GM12878 (cell line): ENCODE data around the gene FMN2. TPM values are rescaled to one million over a fixed set of nuclear protein-coding genes. Genes with fewer than 3 reads are reported as not detected.

ENCODE experiments used
- ATAC-seq: fragments of 200-7000 bp; cut with Tn5 transposase; 3 replicates; pipeline ENCODE4 v1.9.1; 2020; ENCODE audit warnings: mild to moderate bottlenecking, moderate library complexity
- BruUV-seq: library from RNA; stranded (reverse); fragments of 400-500 nt; replicated peaks from 2 replicates; lab custom pipeline; 2021; lab: Mats Ljungman, UMichigan
- CTCF ChIA-PET: fragments of 300-600 bp; sonication (Branson Sonifier 250); formaldehyde crosslinking; extraction: SDS; loops from one replicate; lab custom pipeline; 2021; ENCODE audit warnings: inconsistent platforms; lab: Yijun Ruan, JAX
- POLR2A ChIA-PET: fragments of 350-600 bp; formaldehyde crosslinking; extraction: SDS; loops from one replicate; lab custom pipeline; 2021; ENCODE audit warnings: inconsistent platforms; lab: Charles Lee
- RAD21 ChIA-PET: fragments of 300-600 bp; sonication (Branson Sonifier 250); formaldehyde crosslinking; loops from one replicate; lab custom pipeline; 2023; ENCODE audit warnings: antibody characterized with exemption; ENCODE audit not compliant: unreplicated experiment; lab: Charles Lee
- SMC1A ChIA-PET: fragments of 300-600 bp; sonication (Branson Sonifier 250); formaldehyde crosslinking; loops from one replicate; lab custom pipeline; 2023; ENCODE audit not compliant: unreplicated experiment, uncharacterized antibody; lab: Charles Lee
- DNase-seq: peaks from one replicate; pipeline ENCODE4 v3.0.0-alpha.2; 2011; ENCODE audit warnings: low read depth, low spot score
- FAIRE-seq: peaks from 3 replicates; lab custom pipeline; 2011; peaks lifted over from hg19 to GRCh38; lab: Jason Lieb, UNC
- H2AFZ ChIP-seq: 2 replicates; pipeline ENCODE4 v1.6.0; 2011; ENCODE audit warnings: low read depth, low read length, control low read depth; ENCODE audit not compliant: control insufficient read depth
- H3K27ac ChIP-seq: 2 replicates; pipeline ENCODE4 v1.5.1; 2011; ENCODE audit warnings: control low read depth; ENCODE audit not compliant: control insufficient read depth, insufficient read depth
- H3K27me3 ChIP-seq, 2 experiments: replicated peaks in 1 of 2; 2 replicates each; pipeline versions ENCODE4 v1.6.0 to v1.6.1; 2011; ENCODE audit warnings: low read length in 1 of 2; ENCODE audit not compliant: control insufficient read depth in 2 of 2, insufficient read depth in 2 of 2
- H3K36me3 ChIP-seq, 2 experiments: 2 replicates each; pipeline ENCODE4 v1.5.1; 2011; ENCODE audit warnings: low read length in 1 of 2; ENCODE audit not compliant: control insufficient read depth in 2 of 2, insufficient read depth in 2 of 2
- H3K4me1 ChIP-seq: 2 replicates; pipeline ENCODE4 v1.6.1; 2011; ENCODE audit warnings: mild to moderate bottlenecking, low read length, moderate library complexity, mixed read lengths; ENCODE audit not compliant: control insufficient read depth, insufficient read depth
- H3K4me2 ChIP-seq: 2 replicates; pipeline ENCODE4 v1.6.0; 2011; ENCODE audit warnings: control low read depth; ENCODE audit not compliant: control insufficient read depth, insufficient read depth
- H3K4me3 ChIP-seq: fragments of 200-600 bp; sonication (generic); 2 replicates; pipeline ENCODE4 v1.5.1; 2016
- H3K79me2 ChIP-seq: 2 replicates; pipeline ENCODE4 v1.6.0; 2011; ENCODE audit warnings: low read length; ENCODE audit not compliant: control insufficient read depth, insufficient read depth
- H3K9ac ChIP-seq: 2 replicates; pipeline ENCODE4 v1.8.0; 2011; ENCODE audit warnings: low read length, control low read depth, mixed read lengths; ENCODE audit not compliant: control insufficient read depth, insufficient read depth
- H3K9me3 ChIP-seq: replicated peaks from 3 replicates; pipeline ENCODE4 v1.5.1; 2011; ENCODE audit warnings: mild to moderate bottlenecking, low read length; ENCODE audit not compliant: control insufficient read depth, insufficient read depth
- H4K20me1 ChIP-seq: 2 replicates; pipeline ENCODE4 v1.6.0; 2011; ENCODE audit not compliant: control insufficient read depth, insufficient read depth
- CREB1 ChIP-seq: IDR thresholded peaks from 2 replicates; pipeline ENCODE4 v1.6.1; 2012; ENCODE audit warnings: low read depth, mild to moderate bottlenecking, inconsistent platforms
- CREM ChIP-seq: IDR thresholded peaks from 2 replicates; pipeline ENCODE4 v1.6.1; 2014; ENCODE audit warnings: antibody characterized with exemption, low read depth
- E2F4 ChIP-seq: IDR thresholded peaks from 2 replicates; pipeline ENCODE4 v1.6.1; 2012; ENCODE audit warnings: low read depth, low read length, improper control_type of control experiment
- HDGF ChIP-seq: fragments of 450-650 bp; IDR thresholded peaks from 2 replicates; pipeline ENCODE4 v1.6.1; 2016; ENCODE audit warnings: antibody characterized with exemption
- IRF4 ChIP-seq: IDR thresholded peaks from 2 replicates; pipeline ENCODE4 v1.6.1; 2011; ENCODE audit warnings: low read depth, low read length
- MYC ChIP-seq: IDR thresholded peaks from 2 replicates; pipeline ENCODE4 v1.6.1; 2011; ENCODE audit warnings: mild to moderate bottlenecking, low read length, moderate library complexity, inconsistent platforms; ENCODE audit not compliant: insufficient read depth, insufficient replicate concordance, insufficient read length, severe bottlenecking
- NR2C1 ChIP-seq: fragments of 450-650 bp; IDR thresholded peaks from 2 replicates; pipeline ENCODE4 v1.6.1; 2017; ENCODE audit warnings: antibody characterized with exemption, mild to moderate bottlenecking, moderate library complexity
- POLR2AphosphoS5 ChIP-seq: IDR thresholded peaks from 2 replicates; pipeline ENCODE4 v1.6.1; 2011; ENCODE audit warnings: mild to moderate bottlenecking, low read length, inconsistent platforms
- PRDM15 ChIP-seq: fragments of 450-650 bp; formaldehyde crosslinking; IDR thresholded peaks from 2 replicates; pipeline ENCODE4 v1.4.0; 2020; ENCODE audit warnings: mild to moderate bottlenecking, moderate library complexity
- TBL1XR1 ChIP-seq: IDR thresholded peaks from 2 replicates; pipeline ENCODE4 v1.6.1; 2012; ENCODE audit warnings: low read depth, low read length, improper control_type of control experiment
- YY1 ChIP-seq: IDR thresholded peaks from 2 replicates; pipeline ENCODE4 v1.6.1; 2011; ENCODE audit warnings: low read depth, mild to moderate bottlenecking, low read length
- ZNF274 ChIP-seq: IDR thresholded peaks from one replicate; pipeline ENCODE4 v1.8.0; 2011; ENCODE audit not compliant: insufficient read length, insufficient read depth
- ZZZ3 ChIP-seq: IDR thresholded peaks from 2 replicates; pipeline ENCODE4 v1.6.1; 2011; ENCODE audit warnings: low read depth; ENCODE audit not compliant: control insufficient read depth, insufficient read length
- WGBS: methylation state at CpG from one replicate; pipeline ENCODE4 v1.1.6; 2016; ENCODE audit warnings: low lambda C conversion rate; ENCODE audit not compliant: insufficient replicate concordance, insufficient coverage; ENCODE audit errors: missing lambda C conversion rate; 5-methylcytosine and 5-hydroxymethylcytosine counted together
- in situ Hi-C: fragments of 300-500 bp; cut with MboI; formaldehyde crosslinking; loops from 9 replicates; pipeline ENCODE4 v1.14.3; 2018; ENCODE audit warnings: mixed read lengths
- intact Hi-C: fragments of 100-400 bp; cut with micrococcal nuclease; formaldehyde crosslinking; loops from one replicate; pipeline ENCODE4 v1.14.2; 2022; ENCODE audit not compliant: unreplicated experiment
- polyA plus RNA-seq, 11 experiments: library from polyadenylated mRNA; depleted of rRNA in 4 of 11; unstranded in 6 of 11; stranded (reverse) in 5 of 11; fragments of >200 nt; fragmentation: Nextera tagmentation in 4 of 11; fragmentation: Illumina TruSeq in 1 of 11; extraction: Ambion mirVana in 4 of 11; extraction: Trizol in 1 of 11; gene quantifications; 1 replicate in 1 of 11; 2 replicates in 10 of 11; pipeline versions ENCODE4 v1.2.1 to v1.2.3, GENCODE V29; 2011 to 2016; ENCODE audit warnings: inconsistent platforms in 2 of 11, missing spikeins in 2 of 11, low read depth in 1 of 11
- total RNA-seq, 4 experiments: library from RNA; depleted of rRNA in 3 of 4; stranded (reverse); fragments of >200 nt in 3 of 4; fragmentation: Illumina TruSeq in 1 of 4; extraction: Trizol in 1 of 4; gene quantifications; 2 replicates each; pipeline versions ENCODE4 v1.2.1 to v1.2.3, GENCODE V29; 2013 to 2021
- TF ChIP-seq, protein P1 (sequence below): fragments of 150-350 bp; IDR thresholded peaks from 2 replicates; pipeline ENCODE4 v1.6.1; 2016; ENCODE audit warnings: low read depth, low read length

Gene FMN2
- total and polyA plus RNA-seq, 10 of the 15 experiments (the other 5 are each of a cell fraction or from before 2014, with no cell fraction given): 0.60 TPM; not detected in 9

GRCh38 chr1:240198376-240198775 lies 106.7 kb downstream of the FMN2 start (continued):
- no peak for TF ChIP-seq POLR2AphosphoS5
- TF ChIP-seq, all 136 proteins: peak for 0

DNA sequence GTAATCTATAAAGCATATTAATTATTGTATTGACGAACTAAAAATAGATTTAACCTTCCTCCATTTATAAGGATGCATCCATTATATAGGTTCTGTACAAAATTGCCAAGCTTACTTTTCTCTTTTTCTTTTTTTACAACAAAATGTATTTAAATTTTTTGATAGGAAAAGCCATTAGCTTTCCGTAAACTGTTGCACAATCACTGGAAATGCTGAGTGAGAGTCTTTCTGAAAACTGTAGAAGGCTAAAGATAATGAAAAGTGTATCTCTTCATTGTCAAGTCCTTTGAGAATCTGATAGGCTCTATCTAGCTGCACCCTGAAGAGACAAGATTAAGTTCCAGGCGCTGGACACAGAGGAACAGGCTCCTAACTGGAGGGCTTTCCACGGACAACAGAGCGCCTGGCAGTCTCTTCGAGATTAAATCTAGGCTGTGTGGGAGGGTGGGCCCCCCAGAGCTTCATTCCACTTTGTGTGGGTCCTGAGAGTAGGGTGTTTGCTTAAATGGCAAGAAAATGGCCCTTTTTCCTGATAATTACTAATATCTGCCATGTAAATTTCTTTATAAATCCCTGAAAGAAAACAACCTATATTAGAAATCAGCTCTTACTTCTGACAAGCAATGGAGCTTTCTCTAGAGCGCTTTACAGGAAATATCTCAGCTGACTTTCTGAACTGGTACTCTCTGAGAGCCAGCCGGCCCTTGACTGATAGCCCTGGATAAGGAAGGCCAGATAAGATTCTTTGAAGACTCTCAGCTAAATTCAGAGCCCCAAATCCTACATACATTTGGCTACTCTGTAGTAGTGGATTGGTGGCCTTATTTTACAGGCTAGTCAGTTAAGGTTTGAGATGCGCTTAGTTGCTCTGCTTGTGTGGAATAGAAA lies 108.3 kb downstream of the FMN2 start:
- FAIRE-seq (no peak), ATAC-seq (no peak), DNase-seq (no peak)
- Histone ChIP-seq H3K4me3 (no peak overlapping the region), H2AFZ (no peak overlapping the region), H3K27ac (no peak overlapping the region)
- TF ChIP-seq ZZZ3 (no peak), PRDM15 (CRISPR knock-in tag) (no peak), E2F4 (no peak), CREM (no peak), NR2C1 (no peak), MYC (no peak), HDGF (no peak), CREB1 (no peak), TBL1XR1 (no peak), IRF4 (no peak), ZNF274 (no peak), YY1 (no peak)
- TF ChIP-seq, protein P1, sequence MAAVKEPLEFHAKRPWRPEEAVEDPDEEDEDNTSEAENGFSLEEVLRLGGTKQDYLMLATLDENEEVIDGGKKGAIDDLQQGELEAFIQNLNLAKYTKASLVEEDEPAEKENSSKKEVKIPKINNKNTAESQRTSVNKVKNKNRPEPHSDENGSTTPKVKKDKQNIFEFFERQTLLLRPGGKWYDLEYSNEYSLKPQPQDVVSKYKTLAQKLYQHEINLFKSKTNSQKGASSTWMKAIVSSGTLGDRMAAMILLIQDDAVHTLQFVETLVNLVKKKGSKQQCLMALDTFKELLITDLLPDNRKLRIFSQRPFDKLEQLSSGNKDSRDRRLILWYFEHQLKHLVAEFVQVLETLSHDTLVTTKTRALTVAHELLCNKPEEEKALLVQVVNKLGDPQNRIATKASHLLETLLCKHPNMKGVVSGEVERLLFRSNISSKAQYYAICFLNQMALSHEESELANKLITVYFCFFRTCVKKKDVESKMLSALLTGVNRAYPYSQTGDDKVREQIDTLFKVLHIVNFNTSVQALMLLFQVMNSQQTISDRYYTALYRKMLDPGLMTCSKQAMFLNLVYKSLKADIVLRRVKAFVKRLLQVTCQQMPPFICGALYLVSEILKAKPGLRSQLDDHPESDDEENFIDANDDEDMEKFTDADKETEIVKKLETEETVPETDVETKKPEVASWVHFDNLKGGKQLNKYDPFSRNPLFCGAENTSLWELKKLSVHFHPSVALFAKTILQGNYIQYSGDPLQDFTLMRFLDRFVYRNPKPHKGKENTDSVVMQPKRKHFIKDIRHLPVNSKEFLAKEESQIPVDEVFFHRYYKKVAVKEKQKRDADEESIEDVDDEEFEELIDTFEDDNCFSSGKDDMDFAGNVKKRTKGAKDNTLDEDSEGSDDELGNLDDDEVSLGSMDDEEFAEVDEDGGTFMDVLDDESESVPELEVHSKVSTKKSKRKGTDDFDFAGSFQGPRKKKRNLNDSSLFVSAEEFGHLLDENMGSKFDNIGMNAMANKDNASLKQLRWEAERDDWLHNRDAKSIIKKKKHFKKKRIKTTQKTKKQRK: no peak
- TF ChIP-seq, all 136 proteins: peak for 0
- POLR2A ChIA-PET: no interaction called here
- SMC1A ChIA-PET: interaction anchor here (0.8 to 1.4 kb wide), 2 partner anchors 50 to 100 kb away, joined by 3 read pairs; no protein-coding TSS in a partner anchor
- Histone ChIP-seq H3K4me1 (no peaks in the 10 kb centered on the region), H3K36me3 (no peaks in the 10 kb centered on the region), H4K20me1 (no peaks in the 10 kb centered on the region), H3K79me2 (no peaks in the 10 kb centered on the region), H3K9me3 (no peaks in the 10 kb centered on the region), H3K9ac (no peak overlapping the region), H3K4me2 (no peak overlapping the region), H3K27me3 (no peaks in the 10 kb centered on the region)
- WGBS: 31% methylated on average over 9 of the region's 9 CpGs
- no TSS peak for BruUV-seq
- CTCF ChIA-PET: interaction anchor here (1.4 to 2.0 kb wide), 2 partner anchors 9 to 11 kb away, joined by 3 to 5 read pairs; no protein-coding TSS in a partner anchor
- in situ Hi-C loops: no loop called here
- intact Hi-C loops: no loop called here
- RAD21 ChIA-PET: no interaction called here
